ENCODE results near the gene EXTL2.
A peak's percentile ranks its signal among the peaks of the same experiment; 100 is the strongest.
"Not testable (repeated sequence)": the region's sequence is repeated elsewhere in the genome, so short reads cannot be mapped to it uniquely, and the experiment has no call there.

Gene EXTL2, protein sequence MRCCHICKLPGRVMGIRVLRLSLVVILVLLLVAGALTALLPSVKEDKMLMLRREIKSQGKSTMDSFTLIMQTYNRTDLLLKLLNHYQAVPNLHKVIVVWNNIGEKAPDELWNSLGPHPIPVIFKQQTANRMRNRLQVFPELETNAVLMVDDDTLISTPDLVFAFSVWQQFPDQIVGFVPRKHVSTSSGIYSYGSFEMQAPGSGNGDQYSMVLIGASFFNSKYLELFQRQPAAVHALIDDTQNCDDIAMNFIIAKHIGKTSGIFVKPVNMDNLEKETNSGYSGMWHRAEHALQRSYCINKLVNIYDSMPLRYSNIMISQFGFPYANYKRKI

DNA sequence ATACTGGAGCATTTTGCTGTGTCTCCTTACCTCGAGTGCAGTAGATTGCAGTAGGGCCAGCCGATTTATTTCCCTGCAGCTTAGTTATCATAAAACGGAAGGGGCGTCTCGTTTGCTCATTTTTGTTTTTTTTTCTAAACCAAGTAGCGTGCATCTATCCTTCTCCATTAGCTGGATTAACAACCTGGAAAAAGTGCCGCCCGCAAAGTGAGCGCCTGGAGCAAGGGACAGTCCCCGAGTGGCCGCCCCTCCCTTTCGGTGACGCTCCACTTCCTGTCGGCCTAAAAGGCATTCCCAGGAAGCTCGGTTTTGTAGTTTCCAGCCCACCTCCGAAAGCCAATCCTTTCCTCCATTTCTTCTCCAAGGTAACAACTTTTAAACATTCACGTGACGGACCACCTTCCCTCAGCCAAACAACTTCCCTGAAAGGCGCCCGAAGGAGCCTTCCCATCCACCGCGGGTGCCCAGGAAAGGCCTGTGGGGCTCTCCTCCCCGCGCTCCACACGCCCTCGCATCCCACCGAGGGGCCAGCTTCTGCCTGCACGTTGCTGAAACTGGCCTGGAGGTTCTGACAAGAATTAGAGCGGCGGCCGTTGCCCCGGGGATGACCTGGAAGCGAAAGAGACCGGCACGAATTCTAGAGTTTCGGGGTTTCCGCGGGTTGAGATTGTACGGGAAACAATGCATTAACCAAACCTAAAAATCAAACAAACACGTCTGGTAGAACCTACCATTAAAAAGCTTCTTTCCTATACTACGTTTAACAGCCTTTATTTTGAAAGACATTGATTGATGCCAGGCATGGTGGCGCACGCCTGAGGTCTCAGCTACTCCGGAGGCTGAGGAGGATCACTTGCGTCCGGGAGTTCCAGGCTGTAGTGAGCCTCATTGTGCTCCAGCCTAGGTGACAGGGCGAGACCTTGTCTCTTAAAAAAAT is at the start of gene EXTL2:
Gene EXTL2 (minus strand): TSS at position 240 of the 937 bp plus-strand sequence. CDS start 6,085 bp downstream, outside the sequence.
- DNase-seq (ENCODE audit: low spot score): peak; percentile 61

DNA sequence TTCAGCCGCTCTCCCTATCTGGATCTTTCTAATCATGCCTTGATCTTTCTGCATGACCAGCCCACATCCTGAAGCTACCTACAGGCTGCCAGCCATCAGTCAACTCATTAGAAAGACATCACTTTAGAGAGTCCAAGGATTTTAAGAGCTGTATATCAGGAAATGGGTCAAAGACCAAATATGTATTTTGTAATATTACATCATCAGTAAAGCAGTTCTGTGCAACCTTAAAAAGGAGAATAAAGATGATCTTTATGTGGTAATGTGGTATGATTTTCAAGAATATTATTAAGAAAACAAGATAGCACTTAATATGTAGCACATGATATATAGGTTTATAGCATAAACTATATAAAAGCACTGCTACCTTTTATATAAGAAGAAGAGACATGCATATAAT is 48.9 kb upstream of the EXTL2 start:
- no peak for DNase-seq (ENCODE audit: low spot score)

DNA sequence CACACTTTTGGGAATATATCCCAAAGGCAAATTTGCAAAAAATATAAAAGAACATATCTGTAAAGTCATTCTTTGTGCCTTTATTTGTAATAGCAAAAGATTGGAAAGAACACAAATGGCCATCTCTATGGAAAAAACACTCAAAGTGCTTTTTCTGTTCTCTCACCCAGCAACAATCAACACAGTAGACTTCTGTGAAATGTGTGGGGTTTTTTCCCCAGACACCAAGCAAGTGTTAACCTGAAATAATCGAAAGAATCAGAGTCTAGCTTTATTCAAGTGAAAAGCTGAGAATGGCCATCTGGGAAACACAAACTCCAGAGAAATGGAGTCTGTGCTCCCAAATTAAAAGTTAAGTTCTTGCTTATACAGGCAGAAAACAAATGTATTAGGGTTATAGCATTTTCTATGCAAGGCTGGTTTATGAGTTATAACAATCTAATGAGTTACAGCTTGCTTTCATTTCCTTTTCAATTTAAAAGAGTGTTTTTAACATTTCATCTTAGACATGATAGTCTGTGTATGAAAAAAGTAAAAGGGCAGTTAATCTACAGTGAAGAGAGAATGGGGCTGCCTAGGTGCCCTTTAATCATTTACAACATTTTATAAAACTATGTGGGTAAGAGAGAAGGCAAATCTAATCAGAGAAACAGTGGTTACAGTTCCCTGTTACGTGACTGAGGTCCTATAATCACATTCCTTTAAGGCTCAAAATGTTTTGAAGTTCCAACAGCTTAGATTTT is 47.8 kb upstream of the EXTL2 start:
- DNase-seq (ENCODE audit: low spot score): no peak

DNA sequence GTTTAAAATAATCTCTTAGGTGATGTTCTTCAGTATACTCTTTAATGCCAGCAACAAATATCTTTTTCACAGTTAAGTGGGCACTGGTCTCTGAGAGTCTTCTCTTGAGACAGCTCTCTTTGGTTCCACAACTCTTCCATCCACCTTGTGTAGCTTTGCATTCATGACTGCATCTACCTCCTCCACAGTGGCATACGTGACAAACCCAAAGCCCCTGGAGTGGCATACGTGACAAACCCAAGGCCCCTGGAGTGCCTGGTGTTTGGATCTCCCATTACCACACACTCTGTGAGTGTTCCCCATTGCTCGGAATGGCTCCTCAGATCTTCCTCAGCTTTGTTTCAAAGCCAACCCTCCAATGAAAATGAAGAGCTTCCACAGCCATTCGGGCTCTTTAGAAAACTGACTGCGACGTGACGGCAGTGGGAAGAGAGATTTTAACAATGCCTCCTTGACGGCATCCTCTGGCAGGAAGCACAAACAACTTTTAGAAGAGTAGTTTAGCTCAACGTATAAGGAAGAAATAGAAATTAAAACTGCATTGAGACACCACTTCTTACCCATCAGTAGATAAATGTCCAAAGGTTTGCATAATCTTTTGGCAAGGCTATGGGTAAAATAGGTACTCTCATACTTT is 47.1 kb upstream of the EXTL2 start:
- DNase-seq (ENCODE audit: low spot score): no peak

DNA sequence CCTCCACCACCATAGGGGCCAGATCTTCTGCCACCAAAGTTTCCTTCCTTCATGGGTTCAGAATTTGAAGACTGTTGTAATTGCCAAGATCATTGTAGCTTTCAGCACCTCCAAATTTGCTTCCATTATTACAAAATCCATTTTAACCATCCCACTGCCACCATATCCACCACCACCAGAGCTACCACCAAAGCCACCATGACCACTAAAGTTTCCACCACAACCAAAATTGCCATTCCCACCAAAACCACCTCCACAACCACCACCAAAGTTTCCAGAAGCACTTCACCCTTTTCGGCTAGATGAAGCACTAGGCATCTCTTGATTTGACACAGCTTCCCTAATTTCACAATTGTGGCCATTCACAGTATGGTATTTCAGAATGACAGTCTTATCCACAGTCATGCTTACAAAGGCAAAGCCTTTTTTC is 46.5 kb upstream of the EXTL2 start:
- no peak for DNase-seq (ENCODE audit: low spot score)

DNA sequence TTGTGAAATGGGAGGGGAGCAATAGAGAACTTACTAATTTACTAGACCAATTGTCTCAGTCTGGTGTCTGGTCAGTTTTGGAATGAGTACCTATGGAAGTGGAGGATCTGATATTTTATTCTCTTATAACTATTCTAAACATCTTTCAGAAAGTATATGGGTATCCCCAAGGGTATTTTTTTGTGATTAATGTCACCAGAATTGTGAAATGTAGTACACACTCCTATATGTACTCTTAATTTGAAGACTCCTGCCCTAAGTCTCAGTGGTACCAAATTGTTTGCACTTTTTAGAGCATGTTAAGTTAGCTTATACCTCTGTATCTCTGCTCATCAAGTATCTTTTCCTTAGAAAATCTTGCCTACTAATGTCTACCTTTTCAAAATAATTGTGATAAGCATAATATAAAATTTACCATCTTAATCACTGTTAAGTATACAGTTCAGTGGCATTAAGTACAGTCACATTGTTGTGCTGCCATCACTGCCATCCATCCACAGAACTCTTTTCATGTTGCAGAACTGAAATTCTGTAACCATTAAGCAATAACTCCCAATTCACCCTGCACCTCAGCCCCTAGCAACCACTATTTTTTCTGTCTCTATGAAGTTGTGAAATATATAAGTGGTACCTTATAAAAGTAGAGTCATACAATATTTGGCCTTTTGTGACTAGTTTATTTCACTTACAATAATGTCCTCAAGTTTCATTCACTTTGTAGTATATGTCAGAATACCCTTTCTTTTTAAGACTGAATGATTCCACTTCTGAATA is 41.7 kb upstream of the EXTL2 start:
- DNase-seq (ENCODE audit: low spot score): no peak

DNA sequence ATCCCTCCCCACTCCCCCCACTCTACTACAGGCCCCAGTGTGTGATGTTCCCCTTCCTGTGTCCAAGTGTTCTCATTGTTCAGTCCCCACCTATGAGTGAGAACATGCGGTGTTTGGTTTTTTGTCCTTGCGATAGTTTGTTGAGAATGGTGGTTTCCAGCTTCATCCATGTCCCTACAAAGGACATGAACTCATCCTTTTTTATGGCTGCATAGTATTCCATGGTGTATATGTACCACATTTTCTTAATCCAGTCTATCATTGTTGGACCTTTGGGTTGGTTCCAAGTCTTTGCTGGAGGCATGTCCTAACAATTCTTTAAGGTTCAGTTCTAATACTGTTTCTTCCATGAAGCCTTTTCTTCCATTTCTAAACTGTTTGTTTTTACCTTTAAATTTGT is 38.9 kb upstream of the EXTL2 start:
- DNase-seq (ENCODE audit: low spot score): not testable (repeated sequence)

DNA sequence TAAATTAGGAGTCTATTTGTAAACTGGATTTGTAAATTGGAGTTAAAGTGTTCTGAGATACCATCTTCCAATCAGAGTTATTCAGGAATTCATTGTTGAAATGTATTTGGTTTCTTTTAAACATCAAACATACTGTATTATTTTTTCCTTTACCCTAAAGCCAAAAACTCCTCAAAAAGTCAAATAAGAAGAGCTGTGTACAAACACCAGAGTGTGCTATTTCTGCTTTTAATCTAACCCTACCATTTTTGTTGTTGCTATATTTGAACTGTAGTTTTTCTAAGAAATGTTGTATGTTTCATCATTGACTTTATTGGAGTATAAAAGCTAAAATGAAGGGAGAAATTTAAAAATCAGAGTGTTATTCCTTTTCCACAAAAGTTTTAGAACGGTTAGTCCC is 37.1 kb upstream of the EXTL2 start:
- no peak for DNase-seq (ENCODE audit: low spot score)

DNA sequence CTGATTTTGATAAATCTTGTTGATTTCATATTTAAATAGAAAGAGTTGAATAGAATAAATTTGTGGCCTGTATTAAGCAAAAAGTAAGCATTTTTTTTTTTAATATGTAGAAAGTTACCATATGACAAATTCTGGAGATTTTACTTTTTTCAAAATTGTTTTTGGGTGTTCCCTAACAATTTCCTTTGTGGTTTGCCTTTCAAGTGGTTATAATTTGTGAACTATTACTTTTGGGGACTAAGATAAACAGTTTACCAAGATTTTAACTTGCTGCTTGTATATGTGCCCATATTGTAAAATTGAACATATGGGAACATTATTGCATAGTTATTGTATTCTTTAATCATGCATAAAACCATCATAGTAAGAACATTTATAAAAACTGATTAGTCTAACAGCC is 35.9 kb upstream of the EXTL2 start:
- no peak for DNase-seq (ENCODE audit: low spot score)

DNA sequence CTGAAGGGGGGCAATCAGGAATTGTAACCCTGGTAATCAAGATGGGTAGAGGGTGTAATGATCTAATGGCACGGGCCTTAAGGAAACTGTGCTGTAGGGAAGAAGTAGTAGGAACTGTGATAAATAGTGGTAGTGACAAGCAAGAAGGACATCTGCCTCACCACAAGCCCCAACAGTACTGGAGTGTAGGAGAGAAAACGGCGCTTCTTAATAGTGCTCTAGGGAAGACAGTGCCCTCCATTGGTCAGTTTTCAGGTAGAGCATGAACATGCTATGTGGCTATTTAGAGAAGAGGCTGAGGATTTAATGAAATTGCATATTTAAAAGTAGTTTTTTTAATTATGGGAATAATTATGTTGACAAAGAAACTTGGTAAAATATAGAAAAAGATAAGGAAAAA is 33.5 kb upstream of the EXTL2 start:
- no peak for DNase-seq (ENCODE audit: low spot score)

DNA sequence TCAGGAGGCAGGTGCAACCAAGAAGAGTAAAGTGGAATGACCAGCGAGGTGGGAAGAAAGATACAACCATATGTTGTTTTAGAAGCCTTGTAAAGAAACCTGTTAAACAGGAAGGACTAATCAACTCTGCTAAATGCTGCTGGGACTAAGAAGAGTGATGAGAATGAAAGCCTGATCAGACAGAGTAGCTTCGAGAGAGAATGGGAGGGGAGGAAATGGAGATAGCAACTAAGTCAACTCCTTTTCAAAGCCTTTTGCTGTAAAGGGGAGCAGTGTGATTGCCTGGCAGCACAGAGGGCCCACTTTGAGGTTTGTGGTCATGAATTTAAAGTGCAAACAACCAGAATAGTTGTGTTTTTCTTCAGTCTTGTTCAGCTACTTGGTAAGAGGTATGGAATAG is 32.6 kb upstream of the EXTL2 start:
- DNase-seq (ENCODE audit: low spot score): no peak

DNA sequence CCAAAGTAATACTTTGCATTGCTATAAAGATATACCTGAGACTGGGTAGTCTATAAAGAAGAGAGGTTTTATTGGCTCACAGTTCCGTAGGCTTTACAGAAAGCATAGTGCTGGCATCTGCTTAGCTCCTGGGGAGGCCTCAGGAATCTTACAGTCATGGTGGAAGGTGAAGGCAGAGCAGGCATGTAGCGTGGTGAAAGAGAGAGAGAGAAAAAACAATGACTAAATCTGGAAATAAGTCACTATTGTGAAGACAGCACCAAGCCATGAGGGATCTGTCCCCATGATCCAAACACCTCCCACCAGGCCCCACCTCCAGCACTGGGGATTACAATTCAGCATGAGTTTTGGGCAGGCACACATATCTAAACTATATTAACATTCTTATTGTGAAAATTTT is 31.6 kb upstream of the EXTL2 start:
- no peak for DNase-seq (ENCODE audit: low spot score)

DNA sequence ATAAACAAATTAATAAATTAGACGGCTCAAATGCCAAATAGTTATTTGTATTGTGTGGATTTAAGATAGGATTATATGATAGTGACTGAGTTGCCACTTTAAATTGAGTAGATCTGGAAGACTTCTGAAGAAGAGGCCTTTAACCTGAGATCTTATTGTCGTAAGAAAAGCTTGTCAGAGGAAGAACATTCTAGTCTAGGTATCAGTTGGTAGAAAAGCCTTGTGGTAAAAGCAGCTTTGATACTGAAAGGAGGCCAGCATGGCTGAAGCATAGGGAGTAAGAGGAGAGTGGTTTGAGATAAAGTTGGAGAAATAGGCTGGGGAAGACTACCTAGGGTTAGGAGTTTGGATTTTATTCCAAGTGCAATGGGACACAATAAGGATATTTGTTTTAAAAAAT is 30.3 kb upstream of the EXTL2 start:
- no peak for DNase-seq (ENCODE audit: low spot score)

DNA sequence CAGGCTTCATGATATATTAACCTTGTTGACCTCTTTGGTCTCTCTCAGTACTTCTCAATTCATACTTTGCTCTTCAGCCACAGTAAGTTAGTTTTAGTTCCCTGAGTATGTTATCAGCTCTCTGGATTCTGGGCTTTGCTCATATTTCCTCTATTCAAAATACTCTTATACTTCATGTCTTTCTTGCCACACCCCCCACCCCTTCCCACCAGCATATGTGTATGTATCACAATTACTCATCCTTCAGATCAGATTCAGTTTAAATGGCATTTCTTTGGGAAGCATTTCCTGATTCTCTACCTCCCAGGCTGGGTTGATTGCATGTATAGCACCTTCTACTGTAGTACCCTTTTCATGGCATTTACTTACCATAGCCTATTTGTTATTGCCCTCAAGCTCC is 29.6 kb upstream of the EXTL2 start:
- DNase-seq (ENCODE audit: low spot score): no peak

DNA sequence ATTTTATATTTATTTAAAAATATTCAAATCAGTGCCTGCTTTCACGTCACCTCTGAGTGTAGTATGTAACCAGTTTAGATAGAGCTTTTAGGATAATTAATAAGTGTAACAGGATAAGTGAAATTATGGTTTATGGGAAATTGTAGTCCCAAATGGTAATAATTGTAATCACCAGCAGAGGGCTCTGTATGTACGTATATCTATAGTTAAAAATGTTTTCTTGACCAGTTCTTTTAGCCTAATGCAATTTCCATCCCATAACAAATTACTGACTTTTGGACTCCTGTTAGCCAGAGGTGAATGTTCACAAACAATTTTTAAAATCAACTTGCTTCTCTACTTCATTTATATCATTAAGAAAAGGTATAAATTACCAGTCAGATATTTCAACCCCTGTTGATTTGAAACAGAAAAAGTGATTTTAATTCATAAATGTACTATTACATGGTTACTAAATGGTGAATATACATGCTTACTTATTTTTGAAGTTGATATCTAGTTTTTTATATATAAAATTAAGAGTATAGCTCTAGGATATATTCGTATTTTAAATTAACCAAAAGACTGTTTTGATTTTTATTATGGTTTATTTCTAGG is 26.6 kb upstream of the EXTL2 start:
- no peak for DNase-seq (ENCODE audit: low spot score)

DNA sequence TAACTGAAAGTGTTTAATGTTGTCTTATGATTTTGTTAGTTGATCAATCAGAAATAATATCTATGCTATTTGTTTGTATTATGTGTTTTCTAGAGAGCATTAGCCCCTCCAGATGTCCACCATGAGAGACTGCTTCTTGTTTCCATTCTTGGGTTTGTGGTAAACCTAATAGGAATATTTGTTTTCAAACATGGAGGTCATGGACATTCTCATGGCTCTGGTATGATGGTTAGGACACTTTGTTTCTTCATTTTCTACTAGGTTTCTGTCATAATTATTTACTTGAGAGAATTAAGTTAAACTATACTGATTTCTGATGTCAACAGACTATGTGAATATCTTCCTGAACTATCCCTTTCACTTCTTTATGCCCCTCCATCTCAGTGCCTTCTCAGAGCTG is 17.4 kb upstream of the EXTL2 start:
- DNase-seq (ENCODE audit: low spot score): no peak

DNA sequence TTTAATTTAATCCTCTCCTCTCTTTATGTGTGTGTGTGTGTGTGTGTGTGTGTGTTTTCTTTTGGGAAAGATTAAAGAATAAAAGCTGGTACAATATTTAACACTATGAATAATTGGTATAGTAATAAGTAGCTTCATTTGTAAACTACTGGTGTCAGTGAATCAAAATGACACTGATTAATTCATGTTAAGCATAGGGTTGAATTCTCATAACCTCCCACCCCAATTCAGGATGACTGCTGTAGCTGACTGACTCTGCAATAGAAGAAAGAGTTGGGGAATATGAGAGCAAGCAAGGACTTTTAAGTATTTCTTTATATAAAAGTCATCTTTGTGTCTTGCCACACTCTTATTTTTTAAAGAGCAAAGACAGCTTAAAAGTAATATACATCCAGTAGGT is 14.4 kb upstream of the EXTL2 start:
- DNase-seq (ENCODE audit: low spot score): no peak

DNA sequence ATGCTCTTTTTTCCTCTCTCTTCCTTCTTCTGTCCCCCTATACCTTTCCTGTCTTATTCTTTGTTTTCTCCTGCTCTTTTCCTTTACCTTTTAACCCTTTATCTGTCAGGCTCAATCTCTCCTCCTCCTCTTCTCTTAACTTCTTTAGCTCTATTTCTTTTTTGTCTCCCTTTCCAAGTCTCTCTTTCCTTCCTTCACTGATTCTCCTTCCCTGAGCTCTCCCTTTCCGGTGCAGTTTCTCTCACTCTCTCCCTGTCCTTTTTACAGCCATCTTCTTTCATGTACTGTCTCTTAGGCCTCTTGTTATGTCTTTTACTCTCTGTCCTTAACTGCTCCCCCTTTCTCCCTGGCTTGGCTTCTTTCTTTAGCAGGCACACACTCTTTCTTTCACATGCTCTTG is 13.2 kb upstream of the EXTL2 start:
- DNase-seq (ENCODE audit: low spot score): no peak

DNA sequence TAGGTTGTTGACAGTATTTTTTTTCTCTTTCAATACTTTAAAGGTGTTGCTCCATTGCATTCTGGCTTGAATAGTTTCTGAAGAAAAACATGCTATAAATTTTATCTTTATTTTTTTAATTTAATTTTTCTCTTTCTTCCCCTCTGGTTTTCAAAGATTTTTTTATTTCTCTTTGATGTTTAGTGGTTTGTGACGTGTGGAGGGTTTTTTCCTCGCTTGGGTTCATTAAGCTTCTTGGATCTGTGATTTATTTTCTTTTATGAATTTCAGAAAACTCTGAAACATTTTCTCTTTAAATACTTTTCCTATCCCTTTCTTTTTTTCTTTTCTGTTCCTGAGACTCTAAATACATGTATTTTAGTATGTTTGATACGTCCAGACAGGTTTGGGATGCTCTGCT is 10.5 kb upstream of the EXTL2 start:
- no peak for DNase-seq (ENCODE audit: low spot score)

DNA sequence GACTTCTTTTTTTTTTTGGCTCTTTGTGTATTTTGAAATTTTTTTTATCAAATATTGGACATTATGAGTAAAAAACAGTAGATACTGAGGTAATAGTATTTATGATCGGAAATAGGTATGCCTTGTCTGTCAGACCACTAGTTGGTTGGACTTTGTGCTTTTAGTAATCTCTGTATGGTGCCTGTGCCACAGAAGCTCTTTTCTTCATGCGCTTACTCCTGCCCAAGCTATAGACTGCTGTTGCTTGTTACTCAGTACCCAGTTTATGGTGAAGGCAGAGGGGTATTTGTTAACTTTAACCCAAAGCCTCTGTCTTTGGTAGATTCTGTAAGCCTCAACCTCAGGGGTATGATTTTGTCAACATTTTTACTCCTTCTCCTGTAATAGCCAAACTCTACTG is 9.9 kb upstream of the EXTL2 start:
- DNase-seq (ENCODE audit: low spot score): no peak

DNA sequence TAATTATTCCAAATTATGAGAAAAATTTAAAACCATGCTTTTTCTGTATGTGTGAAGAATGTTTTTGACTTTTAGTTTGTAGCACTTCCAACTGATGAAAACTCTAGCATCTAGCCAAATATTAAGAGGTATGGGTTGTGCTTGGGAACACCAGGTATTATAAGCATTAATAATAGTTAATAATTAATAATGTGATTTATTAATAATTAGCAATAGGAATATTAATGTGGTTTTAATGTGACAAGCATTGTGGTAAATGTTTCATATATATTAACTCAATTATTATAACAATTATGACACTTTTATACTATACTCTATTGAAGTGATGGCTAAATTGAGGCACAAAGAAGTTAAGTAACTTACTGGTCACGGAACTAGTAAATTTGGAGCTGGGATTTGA is 9.1 kb upstream of the EXTL2 start:
- DNase-seq (ENCODE audit: low spot score): no peak
